Natural killer cell treated with Interleukin-12 subunit alpha and Interleukin-12 subunit beta and Interleukin-15 and Interleukin-18, amount 100 ng/mL, for 72 hours (primary cell): ENCODE results near the gene ZFAND3. TPM values are rescaled to one million over a fixed set of nuclear protein-coding genes. Genes with fewer than 3 reads are reported as not detected.

Source experiments
- ATAC-seq, 2 donors: fragments of 150-1000 bp; cut with Tn5 transposase in 1 of 2; sonication (Bioruptor Pico), chemical (Tn5 transposase) in 1 of 2; 2 replicates each; pipeline ENCODE4 v1.10.0; 2021
- DNase-seq: peaks from one replicate; pipeline ENCODE4 v3.0.0; 2022; ENCODE audit warnings: low spot score
- H3K27ac Mint-ChIP-seq, 2 donors: 1 replicate in 1 of 2; 2 replicates in 1 of 2; pipeline ENCODE4 v1.8.0; 2022; ENCODE audit warnings: mixed read lengths in 2 of 2, mild to moderate bottlenecking in 1 of 2, moderate library complexity in 1 of 2
- H3K27me3 Mint-ChIP-seq, 2 donors: 1 replicate in 1 of 2; 2 replicates in 1 of 2; pipeline ENCODE4 v1.8.0; 2022; ENCODE audit warnings: mixed read lengths in 2 of 2
- H3K36me3 Mint-ChIP-seq: one replicate; pipeline ENCODE4 v1.8.0; 2022; ENCODE audit warnings: mixed read lengths
- H3K4me1 Mint-ChIP-seq, 2 donors: 1 replicate in 1 of 2; 2 replicates in 1 of 2; pipeline ENCODE4 v1.8.0; 2022; ENCODE audit warnings: low read depth in 2 of 2, mixed read lengths in 2 of 2, mild to moderate bottlenecking in 1 of 2
- H3K4me3 Mint-ChIP-seq: one replicate; pipeline ENCODE4 v1.8.0; 2022; ENCODE audit warnings: mixed read lengths
- H3K9me3 Mint-ChIP-seq: 2 replicates; pipeline ENCODE4 v1.8.0; 2022; ENCODE audit warnings: mixed read lengths
- total RNA-seq, 2 donors: library from RNA; stranded (reverse); gene quantifications; one replicate each; pipeline ENCODE4 v1.2.3, GENCODE V29; 2022

Gene ZFAND3
- total RNA-seq, 2 donors from 2014 or later: 51.0 to 100 TPM

GRCh38 chr6:37785663-37786270, 33.8 kb upstream of the ZFAND3 start:
- H3K36me3 Mint-ChIP-seq: no peaks in the 10 kb centered on the region
- peaks cover 25 to 27% of the 10 kb centered on the region in 2 donors for H3K27me3 Mint-ChIP-seq
- DNase-seq (peak; percentile 47), ATAC-seq (no peak)
- peaks cover 15 to 19% of the 10 kb centered on the region in 2 donors for H3K4me1 Mint-ChIP-seq
- H3K9me3 Mint-ChIP-seq: no peaks in the 10 kb centered on the region
- H3K4me3 Mint-ChIP-seq: no peak overlapping the region
- no peak overlapping the region for H3K27ac Mint-ChIP-seq

- H3K4me1 Mint-ChIP-seq: peaks cover 25 to 28% of the 10 kb centered on the region in 2 donors
- no peaks in the 10 kb centered on the region for H3K9me3 Mint-ChIP-seq
- peaks cover 25 to 30% of the 10 kb centered on the region in 2 donors for H3K27me3 Mint-ChIP-seq
- DNase-seq: no peak
- ATAC-seq: no peak
- no peaks in the 10 kb centered on the region for H3K36me3 Mint-ChIP-seq
- no peak overlapping the region for H3K27ac Mint-ChIP-seq
- no peak overlapping the region for H3K4me3 Mint-ChIP-seq
Measured at GRCh38 chr6:37787216-37787615, 32.3 kb upstream of the ZFAND3 start.

- Mint-ChIP-seq H3K4me3 (no peak overlapping the region), H3K27ac (no peak overlapping the region), H3K9me3 (no peaks in the 10 kb centered on the region), H3K4me1 (peaks cover 19 to 27% of the 10 kb centered on the region in 2 donors), H3K36me3 (no peaks in the 10 kb centered on the region), H3K27me3 (peaks cover 25 to 27% of the 10 kb centered on the region in 2 donors)
- ATAC-seq (no peak), DNase-seq (no peak)
Measured at GRCh38 chr6:37788259-37788658, 31.3 kb upstream of the ZFAND3 start.

- Mint-ChIP-seq H3K27me3 (peaks cover 0 to 9% of the 10 kb centered on the region in 2 donors), H3K4me1 (peaks cover 11 to 19% of the 10 kb centered on the region in 2 donors), H3K4me3 (no peak overlapping the region), H3K9me3 (no peaks in the 10 kb centered on the region), H3K36me3 (no peaks in the 10 kb centered on the region), H3K27ac (peak overlapping the region in 1 of 2 donors; percentile 78)
- ATAC-seq: peak; percentile 100
- DNase-seq: peak; percentile 92
Measured at GRCh38 chr6:37791156-37791919, 28.2 kb upstream of the ZFAND3 start.

GRCh38 chr6:37792457-37793033, 27.0 kb upstream of the ZFAND3 start:
- peaks cover 11 to 19% of the 10 kb centered on the region in 2 donors for H3K4me1 Mint-ChIP-seq
- peaks cover 0 to 7% of the 10 kb centered on the region in 2 donors for H3K27me3 Mint-ChIP-seq
- H3K9me3 Mint-ChIP-seq: no peaks in the 10 kb centered on the region
- H3K27ac Mint-ChIP-seq: peak overlapping the region in 1 of 2 donors; percentile 18
- no peak for ATAC-seq
- H3K4me3 Mint-ChIP-seq: no peak overlapping the region
- H3K36me3 Mint-ChIP-seq: no peaks in the 10 kb centered on the region
- no peak for DNase-seq

GRCh38 chr6:37793067-37793466, 26.5 kb upstream of the ZFAND3 start:
- DNase-seq (no peak), ATAC-seq (no peak)
- peak overlapping the region in 1 of 2 donors; percentile 18 for H3K27ac Mint-ChIP-seq
- peaks cover 11 to 19% of the 10 kb centered on the region in 2 donors for H3K4me1 Mint-ChIP-seq
- no peak overlapping the region for H3K4me3 Mint-ChIP-seq
- H3K9me3 Mint-ChIP-seq: no peaks in the 10 kb centered on the region
- no peaks in the 10 kb centered on the region for H3K36me3 Mint-ChIP-seq
- H3K27me3 Mint-ChIP-seq: peaks cover 0 to 6% of the 10 kb centered on the region in 2 donors

GRCh38 chr6:37794825-37795224, 24.7 kb upstream of the ZFAND3 start:
- DNase-seq: no peak

GRCh38 chr6:37798436-37799262, 20.9 kb upstream of the ZFAND3 start:
- H3K9me3 Mint-ChIP-seq: no peaks in the 10 kb centered on the region
- DNase-seq: no peak
- H3K4me3 Mint-ChIP-seq: no peak overlapping the region
- H3K27ac Mint-ChIP-seq: no peak overlapping the region
- H3K4me1 Mint-ChIP-seq: peaks cover 9 to 10% of the 10 kb centered on the region in 2 donors
- H3K27me3 Mint-ChIP-seq: no peaks in the 10 kb centered on the region
- no peaks in the 10 kb centered on the region for H3K36me3 Mint-ChIP-seq
- no peak for ATAC-seq

More at GRCh38 chr6:37794825-37795224, 24.7 kb upstream of the ZFAND3 start:
- no peak overlapping the region for H3K4me3 Mint-ChIP-seq
- peaks cover 11 to 19% of the 10 kb centered on the region in 2 donors for H3K4me1 Mint-ChIP-seq
- H3K9me3 Mint-ChIP-seq: no peaks in the 10 kb centered on the region
- ATAC-seq: no peak
- H3K36me3 Mint-ChIP-seq: no peaks in the 10 kb centered on the region
- H3K27me3 Mint-ChIP-seq: peaks cover 0 to 5% of the 10 kb centered on the region in 2 donors
- no peak overlapping the region for H3K27ac Mint-ChIP-seq

GRCh38 chr6:37799263-37799644, 20.3 kb upstream of the ZFAND3 start:
- H3K4me1 Mint-ChIP-seq: peaks cover 11 to 16% of the 10 kb centered on the region in 2 donors
- no peaks in the 10 kb centered on the region for H3K9me3 Mint-ChIP-seq
- ATAC-seq (no peak), DNase-seq (no peak)
- H3K27me3 Mint-ChIP-seq: no peaks in the 10 kb centered on the region
- H3K36me3 Mint-ChIP-seq: no peaks in the 10 kb centered on the region
- H3K27ac Mint-ChIP-seq: no peak overlapping the region
- H3K4me3 Mint-ChIP-seq: no peak overlapping the region

- ATAC-seq: no peak
- no peak for DNase-seq
- Mint-ChIP-seq H3K9me3 (no peaks in the 10 kb centered on the region), H3K4me3 (no peak overlapping the region), H3K36me3 (no peaks in the 10 kb centered on the region), H3K27me3 (no peaks in the 10 kb centered on the region), H3K4me1 (peaks cover 18 to 20% of the 10 kb centered on the region in 2 donors), H3K27ac (no peak overlapping the region)
Measured at GRCh38 chr6:37800703-37801604, 18.6 kb upstream of the ZFAND3 start.

GRCh38 chr6:37801605-37801940, 18.0 kb upstream of the ZFAND3 start:
- H3K27me3 Mint-ChIP-seq: no peaks in the 10 kb centered on the region
- no peak overlapping the region for H3K27ac Mint-ChIP-seq
- ATAC-seq: no peak
- peaks cover 18 to 20% of the 10 kb centered on the region in 2 donors for H3K4me1 Mint-ChIP-seq
- no peaks in the 10 kb centered on the region for H3K9me3 Mint-ChIP-seq
- H3K4me3 Mint-ChIP-seq: no peak overlapping the region
- DNase-seq: no peak
- H3K36me3 Mint-ChIP-seq: no peaks in the 10 kb centered on the region

GRCh38 chr6:37802810-37803209, 16.7 kb upstream of the ZFAND3 start:
- Mint-ChIP-seq H3K4me1 (peaks cover 18 to 20% of the 10 kb centered on the region in 2 donors), H3K4me3 (peak overlapping the region; percentile 18), H3K36me3 (no peaks in the 10 kb centered on the region), H3K27me3 (peaks cover 0 to 4% of the 10 kb centered on the region in 2 donors), H3K27ac (peak overlapping the region; percentile 36 to 38), H3K9me3 (no peaks in the 10 kb centered on the region)
- ATAC-seq (peak; percentile 56 to 57), DNase-seq (no peak)

GRCh38 chr6:37804586-37804985, 14.9 kb upstream of the ZFAND3 start:
- DNase-seq (no peak), ATAC-seq (peak in 1 of 2 donors; percentile 68)
- Mint-ChIP-seq H3K4me3 (peak overlapping the region; percentile 14), H3K27me3 (peaks cover 0 to 7% of the 10 kb centered on the region in 2 donors), H3K4me1 (peaks cover 18 to 20% of the 10 kb centered on the region in 2 donors), H3K27ac (no peak overlapping the region), H3K9me3 (no peaks in the 10 kb centered on the region), H3K36me3 (no peaks in the 10 kb centered on the region)
